A549 (cell line): Measurements from ENCODE around the gene SLC26A8.

Experiments
- CBX8 ChIP-seq: fragments of 200-600 bp; sonication (generic); IDR thresholded peaks from 2 replicates; pipeline ENCODE4 v1.6.1; 2016
- CHD2 ChIP-seq: fragments of 150-350 bp; IDR thresholded peaks from 2 replicates; pipeline ENCODE4 v1.6.1; 2014; ENCODE audit warnings: low read length; ENCODE audit not compliant: partially characterized antibody
- CTCF ChIP-seq: fragments of >200 bp; sonication (Bioruptor Twin); formaldehyde crosslinking; IDR thresholded peaks from 3 replicates; pipeline ENCODE4 v1.5.1; 2016
- FOSL2 ChIP-seq, 2 experiments: fragments of 450-650 bp in 1 of 2; fragments of >200 bp in 1 of 2; sonication (Bioruptor Twin) in 1 of 2; formaldehyde crosslinking; IDR thresholded peaks; 2 replicates each; pipeline versions ENCODE4 v1.5.0 to v1.6.1; 2016 to 2020; ENCODE audit warnings: mild to moderate bottlenecking in 1 of 2, moderate library complexity in 1 of 2
- MAX ChIP-seq: IDR thresholded peaks from 2 replicates; pipeline ENCODE4 v1.6.1; 2012
- MYC ChIP-seq: IDR thresholded peaks from 2 replicates; pipeline ENCODE4 v1.6.1; 2012; ENCODE audit warnings: mild to moderate bottlenecking, inconsistent platforms, low read length, improper control_type of control experiment, borderline replicate concordance
- POLR2A ChIP-seq: IDR thresholded peaks from 2 replicates; pipeline ENCODE4 v1.6.1; 2012; ENCODE audit warnings: mild to moderate bottlenecking, low read length

GRCh38 chr6:36018339-36018738 lies 6.1 kb downstream of the SLC26A8 start:
- no peak for TF ChIP-seq CTCF
- TF ChIP-seq CHD2 = no peak
- TF ChIP-seq MAX = no peak
- no peak for TF ChIP-seq POLR2A
- TF ChIP-seq CBX8 = no peak
- TF ChIP-seq FOSL2 (IDR thresholded peaks at IDR 0.05) = no peak
- TF ChIP-seq FOSL2 (CRISPR knock-in tag; IDR thresholded peaks at IDR 0.05) = no peak
- no peak for TF ChIP-seq MYC
